GM12878 (cell line): ENCODE data around the gene RALGAPA2. TPM values are rescaled to one million over a fixed set of nuclear protein-coding genes. Genes with fewer than 3 reads are reported as not detected.

Experiments
- ATAC-seq: fragments of 200-7000 bp; cut with Tn5 transposase; 3 replicates; pipeline ENCODE4 v1.9.1; 2020; ENCODE audit warnings: mild to moderate bottlenecking, moderate library complexity
- BruUV-seq: library from RNA; stranded (reverse); fragments of 400-500 nt; replicated peaks from 2 replicates; lab custom pipeline; 2021; lab: Mats Ljungman, UMichigan
- CTCF ChIA-PET: fragments of 300-600 bp; sonication (Branson Sonifier 250); formaldehyde crosslinking; extraction: SDS; loops from one replicate; lab custom pipeline; 2021; ENCODE audit warnings: inconsistent platforms; lab: Yijun Ruan, JAX
- POLR2A ChIA-PET: fragments of 350-600 bp; formaldehyde crosslinking; extraction: SDS; loops from one replicate; lab custom pipeline; 2021; ENCODE audit warnings: inconsistent platforms; lab: Charles Lee
- RAD21 ChIA-PET: fragments of 300-600 bp; sonication (Branson Sonifier 250); formaldehyde crosslinking; loops from one replicate; lab custom pipeline; 2023; ENCODE audit warnings: antibody characterized with exemption; ENCODE audit not compliant: unreplicated experiment; lab: Charles Lee
- SMC1A ChIA-PET: fragments of 300-600 bp; sonication (Branson Sonifier 250); formaldehyde crosslinking; loops from one replicate; lab custom pipeline; 2023; ENCODE audit not compliant: unreplicated experiment, uncharacterized antibody; lab: Charles Lee
- DNase-seq: peaks from one replicate; pipeline ENCODE4 v3.0.0-alpha.2; 2011; ENCODE audit warnings: low read depth, low spot score
- FAIRE-seq: peaks from 3 replicates; lab custom pipeline; 2011; peaks lifted over from hg19 to GRCh38; lab: Jason Lieb, UNC
- H2AFZ ChIP-seq: 2 replicates; pipeline ENCODE4 v1.6.0; 2011; ENCODE audit warnings: low read depth, low read length, control low read depth; ENCODE audit not compliant: control insufficient read depth
- H3K27ac ChIP-seq: 2 replicates; pipeline ENCODE4 v1.5.1; 2011; ENCODE audit warnings: control low read depth; ENCODE audit not compliant: control insufficient read depth, insufficient read depth
- H3K27me3 ChIP-seq, 2 experiments: replicated peaks in 1 of 2; 2 replicates each; pipeline versions ENCODE4 v1.6.0 to v1.6.1; 2011; ENCODE audit warnings: low read length in 1 of 2; ENCODE audit not compliant: control insufficient read depth in 2 of 2, insufficient read depth in 2 of 2
- H3K36me3 ChIP-seq, 2 experiments: 2 replicates each; pipeline ENCODE4 v1.5.1; 2011; ENCODE audit warnings: low read length in 1 of 2; ENCODE audit not compliant: control insufficient read depth in 2 of 2, insufficient read depth in 2 of 2
- H3K4me1 ChIP-seq: 2 replicates; pipeline ENCODE4 v1.6.1; 2011; ENCODE audit warnings: mild to moderate bottlenecking, low read length, moderate library complexity, mixed read lengths; ENCODE audit not compliant: control insufficient read depth, insufficient read depth
- H3K4me2 ChIP-seq: 2 replicates; pipeline ENCODE4 v1.6.0; 2011; ENCODE audit warnings: control low read depth; ENCODE audit not compliant: control insufficient read depth, insufficient read depth
- H3K4me3 ChIP-seq: fragments of 200-600 bp; sonication (generic); 2 replicates; pipeline ENCODE4 v1.5.1; 2016
- H3K79me2 ChIP-seq: 2 replicates; pipeline ENCODE4 v1.6.0; 2011; ENCODE audit warnings: low read length; ENCODE audit not compliant: control insufficient read depth, insufficient read depth
- H3K9ac ChIP-seq: 2 replicates; pipeline ENCODE4 v1.8.0; 2011; ENCODE audit warnings: low read length, control low read depth, mixed read lengths; ENCODE audit not compliant: control insufficient read depth, insufficient read depth
- H3K9me3 ChIP-seq: replicated peaks from 3 replicates; pipeline ENCODE4 v1.5.1; 2011; ENCODE audit warnings: mild to moderate bottlenecking, low read length; ENCODE audit not compliant: control insufficient read depth, insufficient read depth
- H4K20me1 ChIP-seq: 2 replicates; pipeline ENCODE4 v1.6.0; 2011; ENCODE audit not compliant: control insufficient read depth, insufficient read depth
- BMI1 ChIP-seq: fragments of 450-650 bp; IDR thresholded peaks from 2 replicates; pipeline ENCODE4 v1.6.1; 2016; ENCODE audit warnings: mild to moderate bottlenecking, moderate library complexity, borderline replicate concordance
- CBX3 ChIP-seq: fragments of 200-600 bp; sonication (generic); IDR thresholded peaks from 2 replicates; pipeline ENCODE4 v1.6.1; 2016; ENCODE audit warnings: low read depth, borderline replicate concordance
- EED ChIP-seq: sonication (generic); IDR thresholded peaks from 2 replicates; pipeline ENCODE4 v1.6.1; 2016; ENCODE audit warnings: antibody characterized with exemption, low read depth
- MEF2A ChIP-seq: IDR thresholded peaks from 2 replicates; pipeline ENCODE4 v1.6.1; 2011; ENCODE audit warnings: low read depth, mild to moderate bottlenecking, low read length, moderate library complexity; ENCODE audit not compliant: insufficient read depth
- MTA3 ChIP-seq: IDR thresholded peaks from 2 replicates; pipeline ENCODE4 v1.6.1; 2012; ENCODE audit warnings: low read length, inconsistent platforms, borderline replicate concordance
- MYC ChIP-seq: IDR thresholded peaks from 2 replicates; pipeline ENCODE4 v1.6.1; 2011; ENCODE audit warnings: mild to moderate bottlenecking, low read length, moderate library complexity, inconsistent platforms; ENCODE audit not compliant: insufficient read depth, insufficient replicate concordance, insufficient read length, severe bottlenecking
- RCOR1 ChIP-seq: conservative IDR thresholded peaks from 2 replicates; pipeline ENCODE4 v1.6.1; 2012; ENCODE audit warnings: low read depth, low read length, improper control_type of control experiment
- SKIL ChIP-seq: fragments of 450-650 bp; IDR thresholded peaks from 2 replicates; pipeline ENCODE4 v1.6.1; 2017; ENCODE audit warnings: mild to moderate bottlenecking, low read depth, inconsistent platforms; ENCODE audit not compliant: poor library complexity, severe bottlenecking
- TCF3 ChIP-seq: IDR thresholded peaks from 2 replicates; pipeline ENCODE4 v1.6.1; 2012; ENCODE audit warnings: low read depth, mild to moderate bottlenecking, low read length, borderline replicate concordance; ENCODE audit not compliant: insufficient read depth
- ZBTB33 ChIP-seq: fragments of 450-650 bp; IDR thresholded peaks from 2 replicates; pipeline ENCODE4 v1.6.1; 2017; ENCODE audit warnings: mild to moderate bottlenecking
- ZNF207 ChIP-seq: fragments of 450-650 bp; IDR thresholded peaks from 2 replicates; pipeline ENCODE4 v1.6.1; 2014; ENCODE audit warnings: antibody characterized with exemption, mild to moderate bottlenecking, borderline replicate concordance
- WGBS: methylation state at CpG from one replicate; pipeline ENCODE4 v1.1.6; 2016; ENCODE audit warnings: low lambda C conversion rate; ENCODE audit not compliant: insufficient replicate concordance, insufficient coverage; ENCODE audit errors: missing lambda C conversion rate; 5-methylcytosine and 5-hydroxymethylcytosine counted together
- in situ Hi-C: fragments of 300-500 bp; cut with MboI; formaldehyde crosslinking; loops from 9 replicates; pipeline ENCODE4 v1.14.3; 2018; ENCODE audit warnings: mixed read lengths
- intact Hi-C: fragments of 100-400 bp; cut with micrococcal nuclease; formaldehyde crosslinking; loops from one replicate; pipeline ENCODE4 v1.14.2; 2022; ENCODE audit not compliant: unreplicated experiment
- polyA plus RNA-seq, 11 experiments: library from polyadenylated mRNA; depleted of rRNA in 4 of 11; unstranded in 6 of 11; stranded (reverse) in 5 of 11; fragments of >200 nt; fragmentation: Nextera tagmentation in 4 of 11; fragmentation: Illumina TruSeq in 1 of 11; extraction: Ambion mirVana in 4 of 11; extraction: Trizol in 1 of 11; gene quantifications; 1 replicate in 1 of 11; 2 replicates in 10 of 11; pipeline versions ENCODE4 v1.2.1 to v1.2.3, GENCODE V29; 2011 to 2016; ENCODE audit warnings: inconsistent platforms in 2 of 11, missing spikeins in 2 of 11, low read depth in 1 of 11
- total RNA-seq, 4 experiments: library from RNA; depleted of rRNA in 3 of 4; stranded (reverse); fragments of >200 nt in 3 of 4; fragmentation: Illumina TruSeq in 1 of 4; extraction: Trizol in 1 of 4; gene quantifications; 2 replicates each; pipeline versions ENCODE4 v1.2.1 to v1.2.3, GENCODE V29; 2013 to 2021
- TF ChIP-seq, protein P1 (sequence below): IDR thresholded peaks from 2 replicates; pipeline ENCODE4 v1.6.1; 2012; ENCODE audit warnings: low read depth, low read length, improper control_type of control experiment
- TF ChIP-seq, protein P2 (sequence below): IDR thresholded peaks from 2 replicates; pipeline ENCODE4 v1.6.1; 2012; ENCODE audit warnings: low read depth, low read length, improper control_type of control experiment
- TF ChIP-seq, protein P3 (sequence below): IDR thresholded peaks from 2 replicates; pipeline ENCODE4 v1.6.1; 2011; ENCODE audit warnings: low read depth, low read length, improper control_type of control experiment, borderline replicate concordance

RALGAPA2 gene
- total and polyA plus RNA-seq, 10 of the 15 experiments (the other 5 are each of a cell fraction or from before 2014, with no cell fraction given): 2.9 to 29.4 (median 19.6) TPM

DNA sequence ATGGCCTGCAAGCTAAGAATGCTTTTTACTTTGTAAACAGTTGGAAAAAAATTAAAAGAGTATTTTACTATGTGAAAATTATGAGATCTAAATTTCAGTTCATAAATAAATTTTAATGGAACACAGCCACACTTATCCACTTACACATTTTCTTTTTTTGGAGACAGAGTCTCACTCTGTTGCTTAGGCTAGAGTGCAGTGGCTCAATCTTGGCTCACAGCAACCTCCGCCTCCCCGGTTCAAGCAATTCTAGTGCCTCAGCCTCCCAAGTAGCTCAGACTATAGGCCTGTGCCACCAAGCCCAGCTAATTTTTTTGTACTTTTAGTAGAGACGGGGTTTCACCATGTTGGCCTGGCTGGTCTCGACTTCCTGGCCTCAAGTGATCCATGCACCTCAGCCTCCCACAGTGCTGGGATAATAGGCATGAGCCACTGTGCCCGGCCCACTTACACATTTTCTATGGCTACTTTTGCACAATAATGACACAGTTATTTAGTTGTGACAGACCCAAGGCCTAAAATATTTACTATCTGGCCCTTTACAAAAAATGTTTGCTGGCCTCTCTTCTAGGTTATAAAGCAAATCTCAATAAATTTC is 234.9 kb downstream of the RALGAPA2 start:
- FAIRE-seq: no peak
- H3K27ac ChIP-seq: no peak overlapping the region
- no peaks in the 10 kb centered on the region for H3K9me3 ChIP-seq
- in situ Hi-C loops: no loop called here
- no peak overlapping the region for H3K4me3 ChIP-seq
- SMC1A ChIA-PET: interaction anchor here (1.4 kb wide), 1 partner anchor 30 kb away, joined by 3 read pairs; no protein-coding TSS in a partner anchor
- no peaks in the 10 kb centered on the region; a peak in 1 of 4 replicates for H3K36me3 ChIP-seq
- H3K9ac ChIP-seq: no peak overlapping the region
- intact Hi-C loops: no loop called here
- H2AFZ ChIP-seq: no peak overlapping the region
- H3K27me3 ChIP-seq: no peaks in the 10 kb centered on the region
- CTCF ChIA-PET: interaction anchor here (1.1 kb wide), 1 partner anchor 10 kb away, joined by 3 read pairs; no protein-coding TSS in a partner anchor
- BruUV-seq: no TSS peak
- RAD21 ChIA-PET: no interaction called here
- no peak overlapping the region for H3K4me2 ChIP-seq
- no peaks in the 10 kb centered on the region for H4K20me1 ChIP-seq
- DNase-seq: no peak
- POLR2A ChIA-PET: no interaction called here
- H3K4me1 ChIP-seq: no peaks in the 10 kb centered on the region
- WGBS: 98% methylated on average over 5 of the region's 5 CpGs
- ATAC-seq: no peak
- H3K79me2 ChIP-seq: no peaks in the 10 kb centered on the region
- TF ChIP-seq, protein P1, sequence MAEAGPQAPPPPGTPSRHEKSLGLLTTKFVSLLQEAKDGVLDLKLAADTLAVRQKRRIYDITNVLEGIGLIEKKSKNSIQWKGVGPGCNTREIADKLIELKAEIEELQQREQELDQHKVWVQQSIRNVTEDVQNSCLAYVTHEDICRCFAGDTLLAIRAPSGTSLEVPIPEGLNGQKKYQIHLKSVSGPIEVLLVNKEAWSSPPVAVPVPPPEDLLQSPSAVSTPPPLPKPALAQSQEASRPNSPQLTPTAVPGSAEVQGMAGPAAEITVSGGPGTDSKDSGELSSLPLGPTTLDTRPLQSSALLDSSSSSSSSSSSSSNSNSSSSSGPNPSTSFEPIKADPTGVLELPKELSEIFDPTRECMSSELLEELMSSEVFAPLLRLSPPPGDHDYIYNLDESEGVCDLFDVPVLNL: no peak
- TF ChIP-seq, protein P2, sequence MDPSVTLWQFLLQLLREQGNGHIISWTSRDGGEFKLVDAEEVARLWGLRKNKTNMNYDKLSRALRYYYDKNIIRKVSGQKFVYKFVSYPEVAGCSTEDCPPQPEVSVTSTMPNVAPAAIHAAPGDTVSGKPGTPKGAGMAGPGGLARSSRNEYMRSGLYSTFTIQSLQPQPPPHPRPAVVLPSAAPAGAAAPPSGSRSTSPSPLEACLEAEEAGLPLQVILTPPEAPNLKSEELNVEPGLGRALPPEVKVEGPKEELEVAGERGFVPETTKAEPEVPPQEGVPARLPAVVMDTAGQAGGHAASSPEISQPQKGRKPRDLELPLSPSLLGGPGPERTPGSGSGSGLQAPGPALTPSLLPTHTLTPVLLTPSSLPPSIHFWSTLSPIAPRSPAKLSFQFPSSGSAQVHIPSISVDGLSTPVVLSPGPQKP: no peak
- no peak for TF ChIP-seq MTA3
- no peak for TF ChIP-seq BMI1
- no peak for TF ChIP-seq EED
- TF ChIP-seq RCOR1: no peak
- no peak for TF ChIP-seq MYC
- no peak for TF ChIP-seq MEF2A
- TF ChIP-seq, protein P3, sequence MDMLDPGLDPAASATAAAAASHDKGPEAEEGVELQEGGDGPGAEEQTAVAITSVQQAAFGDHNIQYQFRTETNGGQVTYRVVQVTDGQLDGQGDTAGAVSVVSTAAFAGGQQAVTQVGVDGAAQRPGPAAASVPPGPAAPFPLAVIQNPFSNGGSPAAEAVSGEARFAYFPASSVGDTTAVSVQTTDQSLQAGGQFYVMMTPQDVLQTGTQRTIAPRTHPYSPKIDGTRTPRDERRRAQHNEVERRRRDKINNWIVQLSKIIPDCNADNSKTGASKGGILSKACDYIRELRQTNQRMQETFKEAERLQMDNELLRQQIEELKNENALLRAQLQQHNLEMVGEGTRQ: no peak
- no peak for TF ChIP-seq SKIL
- no peak for TF ChIP-seq ZNF207
- no peak for TF ChIP-seq CBX3
- TF ChIP-seq ZBTB33: no peak
- no peak for TF ChIP-seq TCF3
